Activated naive CD4-positive, alpha-beta T cell treated with Interleukin-2 at 50 U/mL for 16 hours (primary cell): ENCODE measurements around the gene KHNYN.
A peak's percentile ranks its signal among the peaks of the same experiment; 100 is the strongest.
"Not testable (repeated sequence)": the region's sequence is repeated elsewhere in the genome, so short reads cannot be mapped to it uniquely, and the experiment has no call there.

Experiments used
- DNase-seq: peaks from one replicate; pipeline ENCODE4 v3.0.0-alpha.2; 2020

KHNYN gene

GRCh38 chr14:24481622-24482324 lies 52.0 kb downstream of the KHNYN start:
- peak; percentile 51 for DNase-seq

- not testable (repeated sequence) for DNase-seq
These were observed 53.0 kb downstream of the KHNYN start for GRCh38 chr14:24482699-24483303.

GRCh38 chr14:24483604-24484252 lies 54.0 kb downstream of the KHNYN start:
- DNase-seq, result no peak
